WERI-Rb-1 (cell line): ENCODE data around the gene ARVCF.
A peak's percentile ranks its signal among the peaks of the same experiment; 100 is the strongest.

Source experiments
- DNase-seq: peaks from one replicate; pipeline ENCODE4 v3.0.0-alpha.2; 2020
- H3K27ac ChIP-seq: fragments of 250-450 bp; sonication (Bioruptor Pico); 2 replicates; pipeline ENCODE4 v1.5.1; 2020; ENCODE audit warnings: mild to moderate bottlenecking, moderate library complexity
- H3K27me3 ChIP-seq: fragments of 250-450 bp; sonication (Bioruptor Pico); 2 replicates; pipeline ENCODE4 v1.5.1; 2021; ENCODE audit warnings: mild to moderate bottlenecking, low read depth, moderate library complexity; ENCODE audit not compliant: insufficient read depth, severe bottlenecking
- H3K36me3 ChIP-seq: fragments of 250-450 bp; sonication (Bioruptor Pico); 2 replicates; pipeline ENCODE4 v1.5.1; 2020; ENCODE audit warnings: mild to moderate bottlenecking, moderate library complexity
- H3K4me3 ChIP-seq: 2 replicates; pipeline ENCODE4 v1.5.1; 2011; ENCODE audit warnings: low read depth, mild to moderate bottlenecking, control low read depth, low read length
- H3K9me3 ChIP-seq: fragments of 250-450 bp; sonication (Bioruptor Pico); 2 replicates; pipeline ENCODE4 v1.5.1; 2021; ENCODE audit warnings: mild to moderate bottlenecking, moderate library complexity; ENCODE audit not compliant: severe bottlenecking
- CTCF ChIP-seq: IDR thresholded peaks from 2 replicates; pipeline ENCODE4 v1.5.1; 2011; ENCODE audit warnings: low read depth, mild to moderate bottlenecking, control low read depth, inconsistent platforms, low read length

Gene ARVCF

GRCh38 chr22:19986011-19986409 is 30.6 kb downstream of the ARVCF start:
- TF ChIP-seq CTCF = no peak
- H3K27ac ChIP-seq = no peak overlapping the region
- peak overlapping the region; percentile 60 for H3K4me3 ChIP-seq
- DNase-seq = no peak
- no peaks in the 10 kb centered on the region for H3K27me3 ChIP-seq
- no peaks in the 10 kb centered on the region for H3K9me3 ChIP-seq
- H3K36me3 ChIP-seq = peaks cover 9% of the 10 kb centered on the region; the same call in 1 of the 2 replicates

DNA sequence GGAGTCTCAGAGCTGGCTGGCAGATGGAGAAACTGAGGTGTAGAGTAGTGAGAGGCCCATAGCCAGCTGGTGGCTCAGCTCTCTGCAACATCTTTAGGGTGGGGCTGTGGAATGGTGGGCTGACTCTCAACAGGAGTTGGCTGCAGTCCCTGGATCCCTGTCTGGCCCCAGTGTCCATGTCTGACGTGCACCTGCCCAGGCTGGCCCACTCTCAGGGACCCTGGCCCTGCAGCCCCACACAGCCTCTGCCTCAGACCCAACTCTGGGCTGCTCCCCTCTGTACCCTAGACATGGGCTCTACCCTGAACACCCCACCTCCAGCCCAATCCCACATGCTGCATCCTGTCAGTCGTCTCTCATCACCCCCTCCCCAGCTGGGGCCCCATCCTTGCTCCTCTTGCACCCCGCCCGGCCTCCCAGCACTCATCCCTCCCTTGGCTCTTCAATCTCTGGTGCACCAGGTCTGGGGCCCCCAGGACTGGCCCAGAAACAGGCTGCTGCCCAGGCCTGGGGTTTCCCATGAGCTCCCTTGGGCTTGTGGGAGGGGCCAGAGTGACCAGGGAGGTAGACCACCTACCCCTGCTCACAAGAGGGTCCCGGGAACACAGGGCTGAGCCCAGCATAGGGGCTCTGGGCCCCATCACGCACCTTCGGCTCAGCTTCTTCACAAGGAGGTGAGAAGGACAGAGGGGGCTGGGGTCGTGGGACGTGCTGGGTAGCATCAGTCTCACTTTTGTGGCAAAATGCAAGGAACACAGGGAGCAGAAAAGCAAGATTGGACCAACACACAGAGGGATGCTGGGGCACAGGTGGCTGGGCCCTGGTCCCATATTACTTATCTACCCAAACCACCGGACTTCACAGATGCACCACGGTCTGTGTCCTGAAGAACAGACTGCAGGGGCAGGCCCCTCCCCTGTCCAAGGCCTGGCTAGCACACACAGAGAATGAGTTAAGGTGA is 31.5 kb downstream of the ARVCF start:
- Histone ChIP-seq H3K9me3 (no peaks in the 10 kb centered on the region), H3K4me3 (no peak overlapping the region), H3K36me3 (peaks cover 16% of the 10 kb centered on the region), H3K27me3 (no peaks in the 10 kb centered on the region), H3K27ac (peak overlapping the region; percentile 6; the same call in 1 of the 2 replicates)
- TF ChIP-seq CTCF = no peak
- no peak for DNase-seq

GRCh38 chr22:19984201-19984753 is 32.3 kb downstream of the ARVCF start:
- Histone ChIP-seq H3K4me3 (no peak overlapping the region), H3K27ac (peak overlapping the region; percentile 31), H3K36me3 (peaks cover 22% of the 10 kb centered on the region), H3K27me3 (no peaks in the 10 kb centered on the region), H3K9me3 (no peaks in the 10 kb centered on the region)
- TF ChIP-seq CTCF = no peak
- DNase-seq = peak; percentile 50

DNA sequence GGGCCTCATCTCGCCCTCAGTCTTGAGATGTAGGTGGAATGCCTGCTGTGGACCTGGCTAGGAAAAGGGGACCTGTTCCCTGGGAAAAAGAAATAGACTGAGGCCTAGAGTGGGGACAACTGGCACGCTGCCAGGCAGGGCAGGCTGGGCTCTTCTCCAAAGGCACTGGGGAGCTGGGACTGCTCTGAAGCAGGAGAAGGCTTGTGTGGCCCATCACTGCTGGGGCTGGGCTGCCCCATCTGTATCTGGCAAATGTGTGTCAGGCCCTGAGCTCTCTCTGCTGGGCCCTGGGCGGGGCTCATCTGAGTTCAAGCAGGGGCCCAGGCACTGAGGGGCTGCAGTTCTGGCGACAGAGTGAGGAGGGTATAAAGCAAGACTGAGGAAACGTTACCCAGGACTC is 32.9 kb downstream of the ARVCF start:
- peak overlapping the region; percentile 31 for H3K27ac ChIP-seq
- no peaks in the 10 kb centered on the region for H3K9me3 ChIP-seq
- H3K4me3 ChIP-seq = no peak overlapping the region
- TF ChIP-seq CTCF = no peak
- H3K36me3 ChIP-seq = peaks cover 27% of the 10 kb centered on the region
- DNase-seq = no peak
- no peaks in the 10 kb centered on the region for H3K27me3 ChIP-seq

DNA sequence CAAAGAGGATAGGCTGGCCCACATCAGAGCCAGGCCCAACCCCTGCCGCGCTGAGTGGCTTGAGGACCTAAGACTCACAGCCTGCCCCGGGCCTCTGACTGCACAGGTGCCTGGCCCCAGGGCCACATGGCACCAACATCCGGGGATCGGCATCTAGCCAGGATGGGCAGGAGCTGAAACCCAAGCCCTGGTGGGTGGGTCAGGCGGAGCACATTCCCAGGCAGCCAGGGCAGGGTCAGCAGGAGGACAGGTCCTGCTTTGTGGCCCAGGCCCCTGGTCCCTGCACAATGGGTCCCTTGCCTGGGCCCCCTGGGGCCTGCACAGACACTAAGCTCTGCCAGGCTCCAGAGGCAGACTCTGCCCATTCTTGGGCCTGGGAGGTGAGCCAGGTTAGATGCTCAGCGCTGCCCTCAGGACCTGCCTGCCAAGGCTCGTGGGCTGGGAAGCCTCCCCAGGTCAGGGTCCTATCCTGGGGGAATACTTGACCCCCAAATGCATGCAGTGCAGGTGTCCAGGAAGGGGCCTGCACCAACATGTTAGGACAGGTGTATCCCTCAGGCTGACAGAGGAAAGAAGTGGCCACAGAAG is 33.5 kb downstream of the ARVCF start:
- peaks cover 34% of the 10 kb centered on the region for H3K36me3 ChIP-seq
- no peak for DNase-seq
- H3K27ac ChIP-seq = peak overlapping the region; percentile 31; the same call in 1 of the 2 replicates
- H3K27me3 ChIP-seq = no peaks in the 10 kb centered on the region
- no peak for TF ChIP-seq CTCF
- no peak overlapping the region for H3K4me3 ChIP-seq
- H3K9me3 ChIP-seq = no peaks in the 10 kb centered on the region
